CD4-positive, alpha-beta memory T cell (primary cell): ENCODE results near the gene CEP76. TPM values are rescaled to one million over a fixed set of nuclear protein-coding genes. Genes with fewer than 3 reads are reported as not detected.

ENCODE experiments used
- CTCF ChIA-PET: fragments of 350-600 bp; sonication (Branson Sonifier 250); formaldehyde crosslinking; loops from one replicate; lab custom pipeline; 2021; ENCODE audit warnings: inconsistent platforms; ENCODE audit not compliant: partially characterized antibody; lab: Charles Lee
- POLR2A ChIA-PET: fragments of 350-600 bp; sonication (Branson Sonifier 250); formaldehyde crosslinking; loops from one replicate; lab custom pipeline; 2021; ENCODE audit not compliant: partially characterized antibody; lab: Charles Lee
- DNase-seq, 5 donors: peaks; one replicate each; pipeline versions ENCODE4 v3.0.0 to v3.0.0-alpha.2; 2020 to 2022; ENCODE audit warnings: mixed read lengths in 1 of 5
- H3K27ac ChIP-seq: one replicate; pipeline ENCODE4 v1.7.0; 2013; ENCODE audit warnings: low read depth, low read length
- H3K27me3 ChIP-seq: 2 replicates; pipeline ENCODE4 v1.7.0; 2013; ENCODE audit warnings: mild to moderate bottlenecking, low read length, moderate library complexity; ENCODE audit not compliant: insufficient read depth
- H3K36me3 ChIP-seq: 2 replicates; pipeline ENCODE4 v1.7.0; 2013; ENCODE audit warnings: mild to moderate bottlenecking, low read length, moderate library complexity; ENCODE audit not compliant: insufficient read depth
- H3K4me1 ChIP-seq: 2 replicates; pipeline ENCODE4 v1.7.0; 2013; ENCODE audit warnings: mild to moderate bottlenecking, low read length, moderate library complexity; ENCODE audit not compliant: insufficient read depth
- H3K4me3 ChIP-seq, 2 donors: one replicate each; pipeline ENCODE4 v1.7.0; 2013; ENCODE audit warnings: low read length in 2 of 2, mild to moderate bottlenecking in 1 of 2
- H3K9me3 ChIP-seq, 2 donors: one replicate each; pipeline ENCODE4 v1.7.0; 2013; ENCODE audit warnings: low read length in 2 of 2, control low read depth in 1 of 2; ENCODE audit not compliant: control insufficient read depth in 1 of 2
- H3K27ac Mint-ChIP-seq, 7 donors: one replicate each; pipeline ENCODE4 v1.8.0; 2020 to 2021; ENCODE audit warnings: mixed read lengths in 7 of 7, mild to moderate bottlenecking in 6 of 7, inconsistent platforms in 3 of 7, moderate library complexity in 3 of 7
- H3K27me3 Mint-ChIP-seq, 2 donors: one replicate each; pipeline ENCODE4 v1.8.0; 2020 to 2021; ENCODE audit warnings: mixed read lengths in 2 of 2
- H3K36me3 Mint-ChIP-seq, 2 donors: one replicate each; pipeline ENCODE4 v1.8.0; 2020 to 2021; ENCODE audit warnings: mixed read lengths in 2 of 2, inconsistent platforms in 1 of 2, mild to moderate bottlenecking in 1 of 2
- H3K4me1 Mint-ChIP-seq, 4 donors: one replicate each; pipeline ENCODE4 v1.8.0; 2020 to 2021; ENCODE audit warnings: mixed read lengths in 4 of 4, mild to moderate bottlenecking in 1 of 4
- H3K4me3 Mint-ChIP-seq, 8 donors: one replicate each; pipeline ENCODE4 v1.8.0; 2020 to 2021; ENCODE audit warnings: mixed read lengths in 8 of 8, mild to moderate bottlenecking in 7 of 8, moderate library complexity in 6 of 8, inconsistent platforms in 3 of 8
- H3K9me3 Mint-ChIP-seq, 8 donors: one replicate each; pipeline ENCODE4 v1.8.0; 2020 to 2021; ENCODE audit warnings: mixed read lengths in 8 of 8, mild to moderate bottlenecking in 5 of 8, inconsistent platforms in 3 of 8, moderate library complexity in 1 of 8
- intact Hi-C: fragments of 100-400 bp; cut with micrococcal nuclease; formaldehyde crosslinking; loops from one replicate; pipeline ENCODE4 v1.15.1; 2023
- polyA plus RNA-seq, 2 donors: library from polyadenylated mRNA; unstranded; fragments of 300-500 nt; fragmentation: Illumina TruSeq; gene quantifications; one replicate each; pipeline ENCODE4 v1.2.3, GENCODE V29; 2021
- total RNA-seq, 2 experiments: library from RNA; stranded (reverse); gene quantifications; one replicate each; pipeline ENCODE4 v1.2.3, GENCODE V29; 2021

CEP76 gene
- total RNA-seq (10 to 100 TPM in 1 of 2 experiments, 1 to 10 TPM in 1; 9.9 to 13.1 TPM), polyA plus RNA-seq (1 to 10 TPM; 3.6 to 7.8 TPM)

DNA sequence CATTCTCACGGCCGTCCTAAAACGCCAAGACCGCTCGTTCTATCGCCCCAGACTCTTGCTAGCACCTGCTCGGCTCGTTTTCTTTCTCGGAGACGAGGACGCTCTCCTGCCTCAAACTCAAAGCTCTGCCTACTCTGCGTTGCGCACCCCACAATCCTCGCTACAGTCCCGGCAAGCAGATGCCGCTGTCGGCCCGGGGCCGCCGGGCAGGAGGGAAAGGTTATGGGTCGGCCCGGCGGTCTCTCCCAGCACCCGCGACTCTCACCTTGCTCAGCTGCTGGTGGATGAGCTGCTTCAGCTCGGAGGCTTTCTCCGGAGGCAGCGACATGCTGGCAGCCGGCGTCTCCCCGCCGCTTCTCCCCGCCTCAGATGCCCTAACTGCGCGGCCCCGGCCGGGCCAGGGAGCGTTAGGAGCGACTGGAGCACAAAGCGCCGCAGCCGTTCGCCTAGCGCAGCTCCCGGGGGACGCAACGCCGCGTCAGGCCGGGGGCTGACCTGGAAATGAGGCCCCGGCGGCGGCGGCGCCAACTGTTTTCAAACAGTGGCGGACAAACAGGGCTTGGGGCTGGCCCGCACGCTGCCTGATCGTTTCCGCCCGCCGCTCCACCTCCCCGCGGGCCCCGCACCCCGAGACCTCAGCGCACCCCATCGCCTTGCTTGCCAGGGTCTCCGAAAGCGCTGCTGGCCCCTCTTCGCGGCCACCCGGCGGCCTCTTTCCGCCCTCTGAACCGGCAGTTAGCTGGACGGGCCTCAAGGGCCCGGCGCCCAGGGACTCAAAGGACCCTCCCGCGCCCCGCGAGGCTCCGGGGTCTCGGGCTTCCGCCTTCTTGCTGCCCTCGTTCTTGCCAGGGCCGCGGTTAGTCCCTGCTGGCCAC, at the start of gene CEP76, which contains the start of gene PSMG2:
Gene CEP76 (minus strand): TSS at position 503 of the 875 bp plus-strand sequence. CDS start 175 bp downstream, at position 328.
Gene PSMG2 (plus strand): TSS at position 822 of the 875 bp plus-strand sequence. CDS start 66 bp downstream, outside the sequence.
- ChIA-PET CTCF (interaction anchor here (1.1 to 3.0 kb wide), 5 partner anchors 23 to 310 kb away, joined by 3 to 12 read pairs (median 4); partner anchors contain the start of gene PTPN2), POLR2A (interaction anchor here (0.6 to 4.4 kb wide), 11 partner anchors 9 to 326 kb away, joined by 3 to 40 read pairs (median 5); partner anchors contain the start of genes AFG3L2, CEP192, PTPN2 and SEH1L)
- H3K27ac Mint-ChIP-seq, result peak within 1 kb of the TSS; percentile 89 to 100 (median 96)
- H3K4me1 ChIP-seq, result peaks cover 46% of the 10 kb centered on the region
- intact Hi-C loops, result loop anchor here (1.0 to 5.0 kb wide), 8 partner anchors 46 to 1025 kb away; partner anchors contain the start of genes AFG3L2, CEP192, CHMP1B and FAM210A
- H3K27ac ChIP-seq, result peak within 1 kb of the TSS; percentile 93
- peaks cover 9% of the 10 kb centered on the region for H3K36me3 ChIP-seq
- no peaks in the 10 kb centered on the region for H3K27me3 ChIP-seq
- no peaks in the 10 kb centered on the region for H3K9me3 Mint-ChIP-seq
- H3K4me1 Mint-ChIP-seq, result peaks cover 32 to 60% (median 48%) of the 10 kb centered on the region in 4 donors
- peak within 1 kb of the TSS; percentile 87 to 100 (median 98) for H3K4me3 Mint-ChIP-seq
- peak within 1 kb of the TSS; percentile 82 to 99 for H3K4me3 ChIP-seq
- H3K27me3 Mint-ChIP-seq, result no peaks in the 10 kb centered on the region
- H3K9me3 ChIP-seq, result no peaks in the 10 kb centered on the region
- peak; percentile 84 to 90 (median 87) for DNase-seq
- H3K36me3 Mint-ChIP-seq, result peaks cover 15 to 50% of the 10 kb centered on the region in 2 donors

DNA sequence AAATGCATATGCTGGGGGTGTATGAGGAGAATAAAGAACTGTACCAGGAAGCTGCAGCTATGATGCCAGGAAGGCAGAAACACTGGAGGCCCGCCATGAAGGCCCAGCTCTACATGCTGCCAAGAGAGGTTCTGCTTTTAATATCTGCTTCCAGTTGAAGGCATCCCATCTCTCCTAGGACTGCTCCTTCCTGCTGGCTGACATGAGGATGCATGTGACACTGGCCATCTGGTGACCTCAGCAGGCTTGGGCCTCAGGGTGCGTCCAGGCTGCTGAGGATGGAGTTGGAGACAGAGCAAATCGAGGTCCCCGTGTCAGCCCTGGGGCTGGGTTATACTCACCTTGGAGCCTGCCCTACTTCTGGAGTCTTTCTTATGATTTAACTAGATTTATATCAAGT, 49.4 kb upstream of the CEP76 start:
- Mint-ChIP-seq H3K36me3 (peaks cover 2 to 3% of the 10 kb centered on the region in 2 donors), H3K4me1 (peaks cover 0 to 11% (median 3%) of the 10 kb centered on the region in 4 donors), H3K4me3 (no peak overlapping the region), H3K27ac (no peak overlapping the region), H3K27me3 (no peaks in the 10 kb centered on the region), H3K9me3 (no peaks in the 10 kb centered on the region)
- H3K27ac ChIP-seq, result no peak overlapping the region
- ChIA-PET CTCF (interaction anchor here (1.7 to 2.0 kb wide), 2 partner anchors 142 to 182 kb away, joined by 5 to 6 read pairs; no protein-coding TSS in a partner anchor), POLR2A (no interaction called here)
- peaks cover 5% of the 10 kb centered on the region for H3K4me1 ChIP-seq
- intact Hi-C loops, result no loop called here
- no peaks in the 10 kb centered on the region for H3K36me3 ChIP-seq
- H3K4me3 ChIP-seq, result no peak overlapping the region
- H3K9me3 ChIP-seq, result no peaks in the 10 kb centered on the region
- H3K27me3 ChIP-seq, result no peaks in the 10 kb centered on the region
- DNase-seq, result no peak

DNA sequence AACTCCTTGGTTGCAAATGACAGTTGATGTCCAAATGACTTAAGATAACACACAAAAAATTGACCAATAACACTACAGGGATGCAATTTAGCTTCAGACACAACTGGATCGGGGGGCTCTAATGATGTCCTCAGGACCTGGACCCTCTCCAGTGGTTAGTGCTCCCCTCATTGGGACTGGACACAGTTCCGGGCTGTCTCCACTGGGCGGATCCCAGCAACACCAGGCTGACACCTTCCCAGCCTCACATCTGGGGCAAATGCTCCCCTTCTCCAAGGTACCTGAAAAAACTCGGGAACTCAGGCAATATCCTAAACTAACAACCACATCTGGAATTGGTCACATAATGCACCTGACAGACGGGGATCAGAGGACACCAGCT, 49.0 kb upstream of the CEP76 start:
- H3K27ac Mint-ChIP-seq, result no peak overlapping the region
- no peaks in the 10 kb centered on the region for H3K9me3 ChIP-seq
- H3K27me3 Mint-ChIP-seq, result no peaks in the 10 kb centered on the region
- peaks cover 5% of the 10 kb centered on the region for H3K4me1 ChIP-seq
- H3K27me3 ChIP-seq, result no peaks in the 10 kb centered on the region
- H3K4me3 ChIP-seq, result no peak overlapping the region
- intact Hi-C loops, result no loop called here
- ChIA-PET POLR2A (no interaction called here), CTCF (no interaction called here)
- no peaks in the 10 kb centered on the region for H3K36me3 ChIP-seq
- no peak overlapping the region for H3K27ac ChIP-seq
- DNase-seq, result no peak
- no peaks in the 10 kb centered on the region for H3K9me3 Mint-ChIP-seq
- peaks cover 0 to 11% (median 3%) of the 10 kb centered on the region in 4 donors for H3K4me1 Mint-ChIP-seq
- H3K4me3 Mint-ChIP-seq, result no peak overlapping the region
- H3K36me3 Mint-ChIP-seq, result peaks cover under 1% of the 10 kb centered on the region in 2 donors

DNA sequence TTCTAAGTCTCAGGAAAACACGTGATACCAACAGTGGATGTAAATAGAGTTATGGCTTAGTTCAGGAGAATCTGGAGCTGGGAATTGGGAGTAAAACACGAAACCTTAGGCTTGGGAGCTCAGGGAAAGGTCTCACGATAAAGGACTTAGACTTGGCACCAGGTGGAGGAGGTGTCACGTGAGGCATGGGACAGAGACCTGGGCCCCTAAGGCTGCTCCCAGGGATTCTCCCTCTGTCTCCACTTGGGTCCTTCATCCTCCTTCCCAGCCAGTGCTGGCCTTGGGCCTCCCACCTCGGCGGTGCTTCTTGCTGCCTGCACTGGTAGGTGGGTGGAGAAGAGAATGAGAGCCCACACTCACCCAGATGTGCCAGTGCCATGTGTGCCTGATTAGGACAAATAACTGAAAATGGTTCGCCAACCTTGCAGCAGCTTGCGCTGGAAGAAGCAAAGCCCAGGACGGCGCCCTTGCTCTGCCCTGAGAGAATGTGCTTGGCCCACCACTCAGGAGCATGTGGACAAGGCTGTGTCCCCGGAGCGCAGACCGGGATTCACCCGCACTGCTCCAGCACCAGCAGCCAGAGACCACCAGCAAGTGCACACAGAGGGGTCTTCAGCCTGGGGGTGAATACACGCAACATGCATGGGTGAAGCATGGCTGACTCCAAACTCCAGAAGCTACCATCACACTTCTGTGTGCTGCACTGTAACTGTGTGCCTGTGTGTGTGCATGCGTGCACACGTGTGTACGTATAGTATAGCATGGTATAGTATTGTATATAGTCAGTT, 48.4 kb upstream of the CEP76 start:
- no peak for DNase-seq
- Mint-ChIP-seq H3K9me3 (no peaks in the 10 kb centered on the region), H3K27ac (no peak overlapping the region), H3K4me3 (no peak overlapping the region), H3K4me1 (peaks cover 0 to 11% (median 3%) of the 10 kb centered on the region in 4 donors), H3K36me3 (no peaks in the 10 kb centered on the region), H3K27me3 (no peaks in the 10 kb centered on the region)
- Histone ChIP-seq H3K4me3 (no peak overlapping the region), H3K9me3 (no peaks in the 10 kb centered on the region), H3K4me1 (peaks cover 5% of the 10 kb centered on the region), H3K27ac (no peak overlapping the region), H3K36me3 (no peaks in the 10 kb centered on the region), H3K27me3 (no peaks in the 10 kb centered on the region)
- intact Hi-C loops, result no loop called here
- ChIA-PET POLR2A (interaction anchor here (1.3 kb wide), 1 partner anchor 25 kb away, joined by 4 read pairs; no protein-coding TSS in a partner anchor), CTCF (interaction anchor here (0.8 kb wide), 1 partner anchor 143 kb away, joined by 3 read pairs; no protein-coding TSS in a partner anchor)

DNA sequence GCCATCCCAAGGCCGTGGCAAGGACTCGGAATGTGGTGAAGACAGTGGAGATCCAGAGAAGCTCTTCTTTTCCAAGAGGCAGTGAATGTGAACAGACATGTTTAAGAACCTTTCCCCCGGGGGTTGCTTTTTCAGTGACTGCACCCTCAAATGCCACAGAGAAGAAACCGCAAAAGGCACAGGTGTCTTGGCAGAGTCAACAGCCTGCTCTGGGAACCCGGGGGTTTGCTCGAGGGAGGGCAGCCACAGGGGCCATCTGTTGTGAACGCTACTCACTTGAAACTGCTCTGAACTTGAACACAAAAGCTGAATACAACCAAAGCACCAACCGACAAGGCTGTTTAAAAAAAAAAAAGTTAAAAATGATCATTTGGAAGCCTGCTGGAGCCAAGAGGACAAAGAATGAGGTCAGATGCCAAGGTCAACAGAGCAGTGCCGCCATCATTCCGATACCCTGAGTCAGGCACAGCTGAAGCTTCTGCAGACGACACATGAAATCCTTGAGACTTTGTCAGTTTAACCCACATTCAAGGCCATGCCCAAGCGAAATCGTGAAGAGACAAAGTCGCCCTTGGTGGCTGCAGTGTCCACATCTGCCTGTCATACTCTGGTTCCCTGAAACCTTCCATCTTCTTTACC, 47.7 kb upstream of the CEP76 start:
- Histone ChIP-seq H3K9me3 (no peaks in the 10 kb centered on the region), H3K4me1 (peaks cover 5% of the 10 kb centered on the region), H3K27ac (no peak overlapping the region), H3K27me3 (no peaks in the 10 kb centered on the region), H3K36me3 (no peaks in the 10 kb centered on the region), H3K4me3 (no peak overlapping the region)
- Mint-ChIP-seq H3K27me3 (no peaks in the 10 kb centered on the region), H3K9me3 (no peaks in the 10 kb centered on the region), H3K4me1 (peaks cover 0 to 11% (median 3%) of the 10 kb centered on the region in 4 donors), H3K27ac (peak overlapping the region in 2 of 7 donors; percentile 9 to 22), H3K36me3 (no peaks in the 10 kb centered on the region), H3K4me3 (peak overlapping the region in 2 of 8 donors; percentile 36 to 53)
- intact Hi-C loops, result no loop called here
- POLR2A ChIA-PET, result interaction anchor here (0.6 to 1.3 kb wide), 3 partner anchors 18 to 198 kb away, joined by 3 to 4 read pairs (median 4); no protein-coding TSS in a partner anchor
- no peak for DNase-seq
- CTCF ChIA-PET, result interaction anchor here (0.8 to 10.5 kb wide), 2 partner anchors 143 to 185 kb away, joined by 3 to 115 read pairs; no protein-coding TSS in a partner anchor

- CTCF ChIA-PET, result interaction anchor here (2.6 to 10.5 kb wide), 2 partner anchors 145 to 186 kb away, joined by 10 to 115 read pairs; no protein-coding TSS in a partner anchor
These were observed 46.6 kb upstream of the CEP76 start for GRCh38 chr18:12749121-12749520.

More at GRCh38 chr18:12749121-12749520, 46.6 kb upstream of the CEP76 start:
- intact Hi-C loops, result no loop called here
- Mint-ChIP-seq H3K27me3 (no peaks in the 10 kb centered on the region), H3K4me3 (no peak overlapping the region), H3K36me3 (no peaks in the 10 kb centered on the region), H3K4me1 (peaks cover 0 to 11% (median 3%) of the 10 kb centered on the region in 4 donors), H3K9me3 (no peaks in the 10 kb centered on the region), H3K27ac (peak overlapping the region in 1 of 7 donors; percentile 70)
- H3K27me3 ChIP-seq, result no peaks in the 10 kb centered on the region
- H3K9me3 ChIP-seq, result no peaks in the 10 kb centered on the region
- no peak overlapping the region for H3K4me3 ChIP-seq
- H3K36me3 ChIP-seq, result no peaks in the 10 kb centered on the region
- POLR2A ChIA-PET, result interaction anchor here (1.2 kb wide), 1 partner anchor 199 kb away, joined by 4 read pairs; no protein-coding TSS in a partner anchor
- H3K4me1 ChIP-seq, result peaks cover 5% of the 10 kb centered on the region
- no peak overlapping the region for H3K27ac ChIP-seq
- no peak for DNase-seq
